Sigmoid colon (tissue), 4 donors: ENCODE measurements around the gene SMYD5.

Source experiments
- CTCF ChIP-seq, 4 experiments: fragments of 450-650 bp in 3 of 4; fragments of 200-600 bp in 1 of 4; IDR thresholded peaks; one replicate each; pipeline ENCODE4 v1.5.1; 2016 to 2019; ENCODE audit warnings: antibody characterized with exemption in 4 of 4, mild to moderate bottlenecking in 3 of 4, moderate library complexity in 2 of 4
- POLR2AphosphoS5 ChIP-seq, 4 donors: sonication (generic); formaldehyde crosslinking; IDR thresholded peaks; one replicate each; pipeline ENCODE4 v1.6.1; 2017; ENCODE audit warnings: antibody characterized with exemption in 4 of 4

GRCh38 chr2:73185965-73186364 lies 28.1 kb upstream of the SMYD5 start:
- no peak for TF ChIP-seq CTCF (IDR thresholded peaks at IDR 0.05)
- no peak for TF ChIP-seq POLR2AphosphoS5 (IDR thresholded peaks at IDR 0.05)
